GM12878 (cell line): ENCODE data around the gene RIPK4. TPM values are rescaled to one million over a fixed set of nuclear protein-coding genes. Genes with fewer than 3 reads are reported as not detected.
A peak's percentile ranks its signal among the peaks of the same experiment; 100 is the strongest.

Experiments used
- ATAC-seq: fragments of 200-7000 bp; cut with Tn5 transposase; 3 replicates; pipeline ENCODE4 v1.9.1; 2020; ENCODE audit warnings: mild to moderate bottlenecking, moderate library complexity
- BruUV-seq: library from RNA; stranded (reverse); fragments of 400-500 nt; replicated peaks from 2 replicates; lab custom pipeline; 2021; lab: Mats Ljungman, UMichigan
- CTCF ChIA-PET: fragments of 300-600 bp; sonication (Branson Sonifier 250); formaldehyde crosslinking; extraction: SDS; loops from one replicate; lab custom pipeline; 2021; ENCODE audit warnings: inconsistent platforms; lab: Yijun Ruan, JAX
- POLR2A ChIA-PET: fragments of 350-600 bp; formaldehyde crosslinking; extraction: SDS; loops from one replicate; lab custom pipeline; 2021; ENCODE audit warnings: inconsistent platforms; lab: Charles Lee
- RAD21 ChIA-PET: fragments of 300-600 bp; sonication (Branson Sonifier 250); formaldehyde crosslinking; loops from one replicate; lab custom pipeline; 2023; ENCODE audit warnings: antibody characterized with exemption; ENCODE audit not compliant: unreplicated experiment; lab: Charles Lee
- SMC1A ChIA-PET: fragments of 300-600 bp; sonication (Branson Sonifier 250); formaldehyde crosslinking; loops from one replicate; lab custom pipeline; 2023; ENCODE audit not compliant: unreplicated experiment, uncharacterized antibody; lab: Charles Lee
- DNase-seq: peaks from one replicate; pipeline ENCODE4 v3.0.0-alpha.2; 2011; ENCODE audit warnings: low read depth, low spot score
- FAIRE-seq: peaks from 3 replicates; lab custom pipeline; 2011; peaks lifted over from hg19 to GRCh38; lab: Jason Lieb, UNC
- H2AFZ ChIP-seq: 2 replicates; pipeline ENCODE4 v1.6.0; 2011; ENCODE audit warnings: low read depth, low read length, control low read depth; ENCODE audit not compliant: control insufficient read depth
- H3K27ac ChIP-seq: 2 replicates; pipeline ENCODE4 v1.5.1; 2011; ENCODE audit warnings: control low read depth; ENCODE audit not compliant: control insufficient read depth, insufficient read depth
- H3K27me3 ChIP-seq, 2 experiments: replicated peaks in 1 of 2; 2 replicates each; pipeline versions ENCODE4 v1.6.0 to v1.6.1; 2011; ENCODE audit warnings: low read length in 1 of 2; ENCODE audit not compliant: control insufficient read depth in 2 of 2, insufficient read depth in 2 of 2
- H3K36me3 ChIP-seq, 2 experiments: 2 replicates each; pipeline ENCODE4 v1.5.1; 2011; ENCODE audit warnings: low read length in 1 of 2; ENCODE audit not compliant: control insufficient read depth in 2 of 2, insufficient read depth in 2 of 2
- H3K4me1 ChIP-seq: 2 replicates; pipeline ENCODE4 v1.6.1; 2011; ENCODE audit warnings: mild to moderate bottlenecking, low read length, moderate library complexity, mixed read lengths; ENCODE audit not compliant: control insufficient read depth, insufficient read depth
- H3K4me2 ChIP-seq: 2 replicates; pipeline ENCODE4 v1.6.0; 2011; ENCODE audit warnings: control low read depth; ENCODE audit not compliant: control insufficient read depth, insufficient read depth
- H3K4me3 ChIP-seq: fragments of 200-600 bp; sonication (generic); 2 replicates; pipeline ENCODE4 v1.5.1; 2016
- H3K79me2 ChIP-seq: 2 replicates; pipeline ENCODE4 v1.6.0; 2011; ENCODE audit warnings: low read length; ENCODE audit not compliant: control insufficient read depth, insufficient read depth
- H3K9ac ChIP-seq: 2 replicates; pipeline ENCODE4 v1.8.0; 2011; ENCODE audit warnings: low read length, control low read depth, mixed read lengths; ENCODE audit not compliant: control insufficient read depth, insufficient read depth
- H3K9me3 ChIP-seq: replicated peaks from 3 replicates; pipeline ENCODE4 v1.5.1; 2011; ENCODE audit warnings: mild to moderate bottlenecking, low read length; ENCODE audit not compliant: control insufficient read depth, insufficient read depth
- H4K20me1 ChIP-seq: 2 replicates; pipeline ENCODE4 v1.6.0; 2011; ENCODE audit not compliant: control insufficient read depth, insufficient read depth
- CTCF ChIP-seq, 3 experiments: IDR thresholded peaks in 2 of 3; conservative IDR thresholded peaks in 1 of 3; 2 replicates each; pipeline ENCODE4 v1.5.1; 2011; ENCODE audit warnings: low read depth in 3 of 3, low read length in 3 of 3, mild to moderate bottlenecking in 3 of 3, control low read depth in 2 of 3, moderate library complexity in 2 of 3, inconsistent platforms in 1 of 3, mixed read lengths in 1 of 3; ENCODE audit not compliant: control insufficient read depth in 2 of 3, insufficient read depth in 1 of 3; ENCODE audit errors: extremely low read depth in 1 of 3
- RAD21 ChIP-seq: IDR thresholded peaks from 2 replicates; pipeline ENCODE4 v1.6.1; 2011; ENCODE audit warnings: mild to moderate bottlenecking, low read depth, low read length, moderate library complexity; ENCODE audit not compliant: insufficient read depth
- SMC3 ChIP-seq: IDR thresholded peaks from 2 replicates; pipeline ENCODE4 v1.6.1; 2011; ENCODE audit warnings: low read length, improper control_type of control experiment, borderline replicate concordance
- ZNF384 ChIP-seq: IDR thresholded peaks from 2 replicates; pipeline ENCODE4 v1.6.1; 2012; ENCODE audit warnings: low read depth, mild to moderate bottlenecking, low read length, improper control_type of control experiment, borderline replicate concordance
- WGBS: methylation state at CpG from one replicate; pipeline ENCODE4 v1.1.6; 2016; ENCODE audit warnings: low lambda C conversion rate; ENCODE audit not compliant: insufficient replicate concordance, insufficient coverage; ENCODE audit errors: missing lambda C conversion rate; 5-methylcytosine and 5-hydroxymethylcytosine counted together
- in situ Hi-C: fragments of 300-500 bp; cut with MboI; formaldehyde crosslinking; loops from 9 replicates; pipeline ENCODE4 v1.14.3; 2018; ENCODE audit warnings: mixed read lengths
- intact Hi-C: fragments of 100-400 bp; cut with micrococcal nuclease; formaldehyde crosslinking; loops from one replicate; pipeline ENCODE4 v1.14.2; 2022; ENCODE audit not compliant: unreplicated experiment
- polyA plus RNA-seq, 11 experiments: library from polyadenylated mRNA; depleted of rRNA in 4 of 11; unstranded in 6 of 11; stranded (reverse) in 5 of 11; fragments of >200 nt; fragmentation: Nextera tagmentation in 4 of 11; fragmentation: Illumina TruSeq in 1 of 11; extraction: Ambion mirVana in 4 of 11; extraction: Trizol in 1 of 11; gene quantifications; 1 replicate in 1 of 11; 2 replicates in 10 of 11; pipeline versions ENCODE4 v1.2.1 to v1.2.3, GENCODE V29; 2011 to 2016; ENCODE audit warnings: inconsistent platforms in 2 of 11, missing spikeins in 2 of 11, low read depth in 1 of 11
- total RNA-seq, 4 experiments: library from RNA; depleted of rRNA in 3 of 4; stranded (reverse); fragments of >200 nt in 3 of 4; fragmentation: Illumina TruSeq in 1 of 4; extraction: Trizol in 1 of 4; gene quantifications; 2 replicates each; pipeline versions ENCODE4 v1.2.1 to v1.2.3, GENCODE V29; 2013 to 2021

Gene RIPK4
- total and polyA plus RNA-seq, 10 of the 15 experiments (the other 5 are each of a cell fraction or from before 2014, with no cell fraction given) = 0.05 TPM; not detected in 9

DNA sequence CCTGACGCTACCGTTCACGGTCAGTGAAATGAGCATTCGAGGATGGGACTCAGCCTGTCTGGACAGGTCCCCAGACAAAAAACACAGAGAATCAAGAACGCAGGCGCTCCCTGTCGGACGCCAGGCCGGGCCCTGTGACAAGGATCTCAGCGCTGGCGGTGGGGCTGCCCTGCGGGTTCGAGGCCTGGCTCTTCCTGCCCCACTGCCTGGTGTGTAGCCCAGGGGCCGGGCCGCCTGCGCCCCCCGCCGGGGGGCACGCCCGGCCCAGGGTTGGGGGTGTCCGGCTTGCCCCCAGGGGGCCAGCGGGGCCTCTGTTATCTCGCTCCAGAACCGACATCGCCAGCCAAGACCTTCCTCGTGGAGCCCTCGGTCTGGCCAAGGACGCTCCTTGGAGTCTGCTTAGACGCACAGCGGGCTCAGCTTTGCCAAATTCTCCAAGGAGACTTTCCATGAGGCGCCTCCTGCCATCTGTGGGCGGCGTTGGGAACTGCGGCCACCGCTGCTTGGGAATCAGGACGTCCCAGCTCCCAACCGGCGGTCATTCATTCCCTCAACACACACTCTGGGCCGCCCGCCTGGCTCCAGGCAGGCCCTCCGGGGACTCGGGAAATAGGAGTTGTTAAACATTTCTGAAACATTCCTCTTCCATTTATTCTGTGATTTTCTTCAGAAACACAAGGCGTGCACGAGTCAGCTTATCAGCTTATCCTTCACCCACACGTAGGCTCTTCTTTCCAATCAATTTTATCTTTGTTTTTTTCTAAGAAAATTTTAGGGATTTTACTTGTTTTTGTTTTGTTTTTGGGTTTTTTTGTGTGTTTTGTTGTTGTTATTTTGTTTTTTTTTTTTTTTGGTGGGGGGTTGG lies 11.3 kb upstream of the RIPK4 start:
- no TSS peak for BruUV-seq
- Histone ChIP-seq H3K4me2 (no peak overlapping the region), H3K27me3 (peaks cover 0 to 3% of the 10 kb centered on the region in 2 experiments; a peak in 2 of 4 replicates), H3K79me2 (no peaks in the 10 kb centered on the region), H3K36me3 (no peaks in the 10 kb centered on the region), H2AFZ (no peak overlapping the region), H3K9me3 (no peaks in the 10 kb centered on the region), H3K27ac (no peak overlapping the region), H3K4me1 (no peaks in the 10 kb centered on the region), H3K4me3 (no peak overlapping the region), H4K20me1 (no peaks in the 10 kb centered on the region), H3K9ac (no peak overlapping the region)
- FAIRE-seq (no peak), ATAC-seq (no peak; the same call in 1 of the 3 replicates), DNase-seq (no peak)
- POLR2A ChIA-PET = interaction anchor here (0.6 kb wide), 2 partner anchors 10 to 38 kb away, joined by 3 to 4 read pairs; no protein-coding TSS in a partner anchor
- RAD21 ChIA-PET = interaction anchor here (0.6 to 1.0 kb wide), 3 partner anchors 39 to 166 kb away, joined by 3 to 11 read pairs (median 3); no protein-coding TSS in a partner anchor
- SMC1A ChIA-PET = interaction anchor here (0.8 to 1.1 kb wide), 4 partner anchors 10 to 495 kb away, joined by 3 to 6 read pairs (median 4); no protein-coding TSS in a partner anchor
- intact Hi-C loops = no loop called here
- in situ Hi-C loops = no loop called here
- TF ChIP-seq SMC3 = peak; percentile 32; the same call in 1 of the 2 replicates
- TF ChIP-seq CTCF (IDR thresholded peaks at IDR 0.05 in 2 of 3, conservative IDR thresholded peaks at IDR 0.05 in 1 of 3; ENCODE audit: control insufficient read depth in 2 of 3, extremely low read depth in 1 of 3, insufficient read depth in 1 of 3, low read depth in 3 of 3, low read length in 3 of 3) = peak; percentile 39 to 47 (median 45); a peak in 5 of 6 replicates
- TF ChIP-seq ZNF384 = no peak
- peak; percentile 23; the same call in 1 of the 2 replicates for TF ChIP-seq RAD21
- WGBS = 50% methylated on average over 31 of the region's 45 CpGs
- CTCF ChIA-PET = interaction anchor here (0.7 to 2.5 kb wide), 7 partner anchors 10 to 496 kb away, joined by 3 to 12 read pairs (median 4); no protein-coding TSS in a partner anchor
